ENCODE data around the gene RALBP1. TPM values are rescaled to one million over a fixed set of nuclear protein-coding genes. Genes with fewer than 3 reads are reported as not detected.

The RALBP1 gene
- total and polyA plus RNA-seq, 2 of the 4 experiments (the other 2 are of a cell fraction): 30.6 to 38.2 TPM

- peaks cover 11% of the 10 kb centered on the region; the same call in 1 of the 2 replicates for H4K20me1 ChIP-seq (ENCODE audit: insufficient read depth, low read length)
- TF ChIP-seq RFX5 (IDR thresholded peaks at IDR 0.05; ENCODE audit: low read depth, low read length): no peak
- no peak for TF ChIP-seq POLR2A (IDR thresholded peaks at IDR 0.05; ENCODE audit: low read depth, low read length)
- TF ChIP-seq CTCF (conservative IDR thresholded peaks at IDR 0.05; ENCODE audit: low read depth, low read length): no peak
- no peak for TF ChIP-seq MAZ (IDR thresholded peaks at IDR 0.05; ENCODE audit: borderline replicate concordance, low read depth, low read length)
- no peak for TF ChIP-seq USF2 (IDR thresholded peaks at IDR 0.05; ENCODE audit: low read depth, low read length)
- no peak for TF ChIP-seq CEBPB (IDR thresholded peaks at IDR 0.05; ENCODE audit: low read depth, low read length)
- TF ChIP-seq MAFK (IDR thresholded peaks at IDR 0.05; ENCODE audit: low read depth, low read length): no peak
- no peak for TF ChIP-seq CHD1 (IDR thresholded peaks at IDR 0.05; ENCODE audit: low read depth, low read length)
- no peak for TF ChIP-seq RCOR1 (IDR thresholded peaks at IDR 0.05; ENCODE audit: insufficient replicate concordance, low read length)
- TF ChIP-seq RAD21 (IDR thresholded peaks at IDR 0.05; ENCODE audit: low read length): no peak
- no peak for TF ChIP-seq MXI1 (IDR thresholded peaks at IDR 0.05; ENCODE audit: borderline replicate concordance, low read depth, low read length)
- TF ChIP-seq FOS (IDR thresholded peaks at IDR 0.05; ENCODE audit: low read depth, low read length): no peak
- no peak for TF ChIP-seq BHLHE40 (IDR thresholded peaks at IDR 0.05; ENCODE audit: low read depth, low read length)
- TF ChIP-seq SMC3 (IDR thresholded peaks at IDR 0.05; ENCODE audit: low read depth, low read length): no peak
- no peak for TF ChIP-seq NFE2L2 (IDR thresholded peaks at IDR 0.05; ENCODE audit: low read depth, low read length)
- POLR2A ChIA-PET (ENCODE audit: unreplicated experiment): no interaction called here
- no peak overlapping the region for H2AK5ac ChIP-seq (ENCODE audit: low read depth, low read length)
- no peak overlapping the region for H4K91ac ChIP-seq (ENCODE audit: insufficient read depth, low read depth, low read length)
- CTCF ChIA-PET: interaction anchor here (0.6 kb wide), 1 partner anchor 13 kb away, joined by 4 read pairs; no protein-coding TSS in a partner anchor
- no TSS peak for BruUV-seq (replicated peaks)
- H4K5ac ChIP-seq (ENCODE audit: low read depth, low read length): no peak overlapping the region
- H3K9me1 ChIP-seq (ENCODE audit: insufficient read depth, low read length): no peaks in the 10 kb centered on the region
- no peaks in the 10 kb centered on the region; the same call in 1 of the 2 replicates for H3K4me1 ChIP-seq (ENCODE audit: control insufficient read depth, insufficient read depth, low read length)
- H2BK15ac ChIP-seq (ENCODE audit: low read depth, low read length): no peak overlapping the region
- H3K56ac ChIP-seq (ENCODE audit: extremely low read depth, insufficient read depth, low read length): no peak overlapping the region
- H3K27me3 ChIP-seq (ENCODE audit: control insufficient read depth, insufficient read depth, low read length): no peaks in the 10 kb centered on the region
- H3K23ac ChIP-seq (ENCODE audit: low read depth, low read length): no peak overlapping the region
- H3K4me2 ChIP-seq (ENCODE audit: low read depth, low read length): no peak overlapping the region
- H2BK20ac ChIP-seq (ENCODE audit: low read depth, low read length): no peak overlapping the region
- H3K27ac ChIP-seq (ENCODE audit: insufficient read depth, low read length): no peak overlapping the region
- DNase-seq: no peak
- H4K8ac ChIP-seq (ENCODE audit: low read depth in 2 of 2, low read length in 2 of 2): no peak overlapping the region
- no peak overlapping the region for H3K4me3 ChIP-seq (ENCODE audit: insufficient read depth, low read depth, low read length)
- H3K9me3 ChIP-seq (ENCODE audit: control insufficient read depth, insufficient read depth, low read length): no peaks in the 10 kb centered on the region
- intact Hi-C loops (cut with micrococcal nuclease) (no loop called here), in situ Hi-C loops (cut with MboI; ENCODE audit: low sequenced_read_pairs) (no loop called here), dilution Hi-C loops (cut with HindIII; ENCODE audit: low sequenced_read_pairs, unreplicated experiment) (no loop called here)
- no peak overlapping the region for H2BK120ac ChIP-seq (ENCODE audit: low read depth, low read length)
- no peak overlapping the region for H2BK5ac ChIP-seq (ENCODE audit: low read depth, low read length, poor library complexity, severe bottlenecking)
- no peak for ATAC-seq (ENCODE audit: low read depth)
- peaks cover 49 to 68% of the 10 kb centered on the region in 2 experiments for H3K79me1 ChIP-seq (ENCODE audit: low read depth in 1 of 2, low read length in 2 of 2)
- no peak overlapping the region for H2AFZ ChIP-seq (replicated peaks; ENCODE audit: low read length, poor library complexity)
- H3K14ac ChIP-seq (replicated peaks; ENCODE audit: low read depth, low read length): no peak overlapping the region
- no peak overlapping the region for H3K18ac ChIP-seq (ENCODE audit: low read depth, low read length)
- no peak overlapping the region for H2AK9ac ChIP-seq (replicated peaks; ENCODE audit: low read depth, low read length, poor library complexity)
- no peak overlapping the region for H3K4ac ChIP-seq (ENCODE audit: low read depth, low read length)
- no peak overlapping the region for H3K9ac ChIP-seq (ENCODE audit: low read depth, low read length)
- H3K36me3 ChIP-seq (ENCODE audit: control insufficient read depth, insufficient read depth, low read length): peaks cover 33% of the 10 kb centered on the region
Measured at GRCh38 chr18:9568186-9568585, 92.9 kb downstream of the RALBP1 start.
